Liver (tissue), 3 donors: Measurements from ENCODE around the gene MEIG1.
"Not testable (repeated sequence)": the region's sequence is repeated elsewhere in the genome, so short reads cannot be mapped to it uniquely, and the experiment has no call there.

Experiments used
- EGR1 ChIP-seq, 2 donors: IDR thresholded peaks; 2 replicates each; pipeline ENCODE4 v1.6.1; 2016 to 2018; ENCODE audit warnings: antibody characterized with exemption in 2 of 2, low read depth in 2 of 2
- GABPA ChIP-seq, 2 donors: IDR thresholded peaks in 1 of 2; conservative IDR thresholded peaks in 1 of 2; 2 replicates each; pipeline ENCODE4 v1.6.1; 2016; ENCODE audit warnings: antibody characterized with exemption in 2 of 2, mild to moderate bottlenecking in 1 of 2, moderate library complexity in 1 of 2
- HNF4A ChIP-seq, 2 donors: conservative IDR thresholded peaks; 2 replicates each; pipeline ENCODE4 v1.6.1; 2016; ENCODE audit warnings: antibody characterized with exemption in 2 of 2, mild to moderate bottlenecking in 2 of 2
- HNF4G ChIP-seq: IDR thresholded peaks from 2 replicates; pipeline ENCODE4 v1.6.1; 2016; ENCODE audit warnings: antibody characterized with exemption
- JUND ChIP-seq, 2 donors: IDR thresholded peaks; 2 replicates each; pipeline ENCODE4 v1.6.1; 2016; ENCODE audit warnings: antibody characterized with exemption in 2 of 2
- MAX ChIP-seq: IDR thresholded peaks from 2 replicates; pipeline ENCODE4 v1.6.1; 2016; ENCODE audit warnings: antibody characterized with exemption
- RAD21 ChIP-seq, 2 donors: IDR thresholded peaks; 2 replicates each; pipeline ENCODE4 v1.6.1; 2016; ENCODE audit warnings: antibody characterized with exemption in 2 of 2, mild to moderate bottlenecking in 2 of 2
- REST ChIP-seq: IDR thresholded peaks from 2 replicates; pipeline ENCODE4 v1.6.1; 2016; ENCODE audit warnings: antibody characterized with exemption, mild to moderate bottlenecking
- SP1 ChIP-seq: IDR thresholded peaks from 2 replicates; pipeline ENCODE4 v1.6.1; 2018; ENCODE audit warnings: antibody characterized with exemption, mild to moderate bottlenecking
- TAF1 ChIP-seq: conservative IDR thresholded peaks from 2 replicates; pipeline ENCODE4 v1.6.1; 2016; ENCODE audit warnings: antibody characterized with exemption, mild to moderate bottlenecking
- YY1 ChIP-seq: IDR thresholded peaks from 2 replicates; pipeline ENCODE4 v1.6.1; 2016; ENCODE audit warnings: antibody characterized with exemption, mild to moderate bottlenecking
- ZBTB33 ChIP-seq: IDR thresholded peaks from 2 replicates; pipeline ENCODE4 v1.6.1; 2016; ENCODE audit warnings: antibody characterized with exemption
- TF ChIP-seq, protein P1 (sequence below): fragments of 150-350 bp; IDR thresholded peaks from 2 replicates; pipeline ENCODE4 v1.5.1; 2017; ENCODE audit warnings: improper control_type of control experiment, low read depth, low read length; ENCODE audit not compliant: missing input control
- TF ChIP-seq, protein P2 (sequence below): IDR thresholded peaks from 2 replicates; pipeline ENCODE4 v1.6.1; 2016; ENCODE audit warnings: antibody characterized with exemption
- donor health status: healthy.
- donor health status: healthy.

GRCh38 chr10:15020966-15021365, 61.8 kb downstream of the MEIG1 start:
- TF ChIP-seq, protein P1, sequence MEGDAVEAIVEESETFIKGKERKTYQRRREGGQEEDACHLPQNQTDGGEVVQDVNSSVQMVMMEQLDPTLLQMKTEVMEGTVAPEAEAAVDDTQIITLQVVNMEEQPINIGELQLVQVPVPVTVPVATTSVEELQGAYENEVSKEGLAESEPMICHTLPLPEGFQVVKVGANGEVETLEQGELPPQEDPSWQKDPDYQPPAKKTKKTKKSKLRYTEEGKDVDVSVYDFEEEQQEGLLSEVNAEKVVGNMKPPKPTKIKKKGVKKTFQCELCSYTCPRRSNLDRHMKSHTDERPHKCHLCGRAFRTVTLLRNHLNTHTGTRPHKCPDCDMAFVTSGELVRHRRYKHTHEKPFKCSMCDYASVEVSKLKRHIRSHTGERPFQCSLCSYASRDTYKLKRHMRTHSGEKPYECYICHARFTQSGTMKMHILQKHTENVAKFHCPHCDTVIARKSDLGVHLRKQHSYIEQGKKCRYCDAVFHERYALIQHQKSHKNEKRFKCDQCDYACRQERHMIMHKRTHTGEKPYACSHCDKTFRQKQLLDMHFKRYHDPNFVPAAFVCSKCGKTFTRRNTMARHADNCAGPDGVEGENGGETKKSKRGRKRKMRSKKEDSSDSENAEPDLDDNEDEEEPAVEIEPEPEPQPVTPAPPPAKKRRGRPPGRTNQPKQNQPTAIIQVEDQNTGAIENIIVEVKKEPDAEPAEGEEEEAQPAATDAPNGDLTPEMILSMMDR, result not testable (repeated sequence)
- not testable (repeated sequence) for TF ChIP-seq HNF4G; MAX; YY1; RAD21 (IDR thresholded peaks at IDR 0.05); HNF4A (conservative IDR thresholded peaks at IDR 0.05); EGR1 (IDR thresholded peaks at IDR 0.05; ENCODE audit: low read depth in 2 of 2); ZBTB33; REST; TAF1; GABPA (IDR thresholded peaks at IDR 0.05 in 1 of 2, conservative IDR thresholded peaks at IDR 0.05 in 1 of 2); JUND (IDR thresholded peaks at IDR 0.05); SP1
- TF ChIP-seq, protein P2, sequence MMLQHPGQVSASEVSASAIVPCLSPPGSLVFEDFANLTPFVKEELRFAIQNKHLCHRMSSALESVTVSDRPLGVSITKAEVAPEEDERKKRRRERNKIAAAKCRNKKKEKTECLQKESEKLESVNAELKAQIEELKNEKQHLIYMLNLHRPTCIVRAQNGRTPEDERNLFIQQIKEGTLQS, result not testable (repeated sequence)
